ENCODE results near the gene ATMIN.

ATMIN gene

GRCh38 chr16:81088836-81089235 lies 53.2 kb downstream of the ATMIN start:
- H3K9me3 ChIP-seq (ENCODE audit: insufficient read depth, low read length), result no peaks in the 10 kb centered on the region
- no peak overlapping the region for H3K4me2 ChIP-seq (ENCODE audit: low read length)
- no peak overlapping the region for H3K4me3 ChIP-seq (ENCODE audit: low read length)
- H3K9ac ChIP-seq (ENCODE audit: low read length), result no peak overlapping the region
- H3K79me2 ChIP-seq (ENCODE audit: low read length), result peaks cover 40% of the 10 kb centered on the region
- no peak overlapping the region for H3K27ac ChIP-seq (ENCODE audit: low read length)
- no peaks in the 10 kb centered on the region for H4K20me1 ChIP-seq (ENCODE audit: insufficient read depth, low read length)
- H3K27me3 ChIP-seq (ENCODE audit: low read depth, low read length), result no peaks in the 10 kb centered on the region
- TF ChIP-seq CTCF (IDR thresholded peaks at IDR 0.05; ENCODE audit: low read depth, low read length) (no peak), EZH2phosphoT487 (IDR thresholded peaks at IDR 0.05; ENCODE audit: low read depth) (no peak)
- peaks cover 11% of the 10 kb centered on the region for H3K36me3 ChIP-seq (replicated peaks; ENCODE audit: low read depth, low read length)
- no peaks in the 10 kb centered on the region for H3K4me1 ChIP-seq (ENCODE audit: low read length)
- no peak overlapping the region for H2AFZ ChIP-seq (ENCODE audit: low read depth, low read length)

GRCh38 chr16:81094771-81095251 lies 59.2 kb downstream of the ATMIN start:
- peaks cover 50% of the 10 kb centered on the region for H3K79me2 ChIP-seq (ENCODE audit: low read length)
- no peak for TF ChIP-seq EZH2phosphoT487 (IDR thresholded peaks at IDR 0.05; ENCODE audit: low read depth)
- TF ChIP-seq CTCF (IDR thresholded peaks at IDR 0.05; ENCODE audit: low read depth, low read length), result no peak
- H3K9me3 ChIP-seq (ENCODE audit: insufficient read depth, low read length), result no peaks in the 10 kb centered on the region
- H3K4me3 ChIP-seq (ENCODE audit: low read length), result peak overlapping the region; percentile 89
- H3K4me2 ChIP-seq (ENCODE audit: low read length), result peak overlapping the region; percentile 80
- H3K9ac ChIP-seq (ENCODE audit: low read length), result 0 out of 2 replicates have a peak overlapping the region, but pooled peaks have one; percentile 80
- H3K4me1 ChIP-seq (ENCODE audit: low read length), result peaks cover 16% of the 10 kb centered on the region
- H2AFZ ChIP-seq (ENCODE audit: low read depth, low read length), result no peak overlapping the region
- no peak overlapping the region for H3K27ac ChIP-seq (ENCODE audit: low read length)
- peaks cover 4% of the 10 kb centered on the region for H3K36me3 ChIP-seq (replicated peaks; ENCODE audit: low read depth, low read length)
- H3K27me3 ChIP-seq (ENCODE audit: low read depth, low read length), result no peaks in the 10 kb centered on the region
- no peaks in the 10 kb centered on the region for H4K20me1 ChIP-seq (ENCODE audit: insufficient read depth, low read length)

- Histone ChIP-seq H2AFZ (ENCODE audit: low read depth, low read length) (peak overlapping the region; percentile 73; the same call in 1 of the 2 replicates), H3K79me2 (ENCODE audit: low read length) (peaks cover 48% of the 10 kb centered on the region), H3K4me3 (ENCODE audit: low read length) (peak overlapping the region; percentile 89), H4K20me1 (ENCODE audit: insufficient read depth, low read length) (no peaks in the 10 kb centered on the region), H3K36me3 (replicated peaks; ENCODE audit: low read depth, low read length) (peaks cover 2% of the 10 kb centered on the region), H3K4me1 (ENCODE audit: low read length) (peaks cover 16% of the 10 kb centered on the region), H3K27ac (ENCODE audit: low read length) (no peak overlapping the region), H3K9ac (ENCODE audit: low read length) (peak overlapping the region; percentile 80), H3K27me3 (ENCODE audit: low read depth, low read length) (no peaks in the 10 kb centered on the region), H3K9me3 (ENCODE audit: insufficient read depth, low read length) (no peaks in the 10 kb centered on the region), H3K4me2 (ENCODE audit: low read length) (peak overlapping the region; percentile 80)
- TF ChIP-seq CTCF (IDR thresholded peaks at IDR 0.05; ENCODE audit: low read depth, low read length), result no peak
- TF ChIP-seq EZH2phosphoT487 (IDR thresholded peaks at IDR 0.05; ENCODE audit: low read depth), result no peak
Measured at GRCh38 chr16:81095653-81095952, 60.0 kb downstream of the ATMIN start.

- no peaks in the 10 kb centered on the region for H3K36me3 ChIP-seq (replicated peaks; ENCODE audit: low read depth, low read length)
- H3K27ac ChIP-seq (ENCODE audit: low read length), result no peak within 1 kb of the TSS
- no peaks in the 10 kb centered on the region for H3K27me3 ChIP-seq (ENCODE audit: low read depth, low read length)
- peaks cover 16% of the 10 kb centered on the region for H3K4me1 ChIP-seq (ENCODE audit: low read length)
- peak within 1 kb of the TSS; percentile 80 for H3K9ac ChIP-seq (ENCODE audit: low read length)
- H2AFZ ChIP-seq (ENCODE audit: low read depth, low read length), result peak within 1 kb of the TSS; percentile 93
- peak within 1 kb of the TSS; percentile 89 for H3K4me3 ChIP-seq (ENCODE audit: low read length)
- peak within 1 kb of the TSS; percentile 80 for H3K4me2 ChIP-seq (ENCODE audit: low read length)
- TF ChIP-seq CTCF (IDR thresholded peaks at IDR 0.05; ENCODE audit: low read depth, low read length) (no peak), EZH2phosphoT487 (IDR thresholded peaks at IDR 0.05; ENCODE audit: low read depth) (no peak)
- H3K9me3 ChIP-seq (ENCODE audit: insufficient read depth, low read length), result no peaks in the 10 kb centered on the region
- H3K79me2 ChIP-seq (ENCODE audit: low read length), result peaks cover 45% of the 10 kb centered on the region
- no peaks in the 10 kb centered on the region for H4K20me1 ChIP-seq (ENCODE audit: insufficient read depth, low read length)
Measured at GRCh38 chr16:81095953-81096714, 60.5 kb downstream of the ATMIN start, which contains the start of gene GCSH. Gene GCSH, minus strand, starts transcription at chr16:81096395. Its CDS starts 117 bp downstream, at chr16:81096278.

Measured in OCI-LY3 (cell line).